Neuronal stem cell (in vitro differentiated cells): ENCODE data around the gene LPIN3.

Source experiments
- DNase-seq: peaks from one replicate; pipeline ENCODE4 v3.0.0-alpha.2; 2013; ENCODE audit warnings: low spot score
- H2AFZ ChIP-seq: one replicate; pipeline ENCODE4 v1.6.1; 2013; ENCODE audit warnings: mild to moderate bottlenecking, low read length, inconsistent platforms
- H2AK5ac ChIP-seq: 2 replicates; pipeline ENCODE4 v1.6.1; 2013; ENCODE audit warnings: low read depth, mild to moderate bottlenecking, inconsistent platforms, low read length, moderate library complexity, mixed read lengths
- H2BK120ac ChIP-seq: 2 replicates; pipeline ENCODE4 v1.6.1; 2013; ENCODE audit warnings: low read depth, mild to moderate bottlenecking, inconsistent platforms, low read length, moderate library complexity, mixed read lengths
- H2BK12ac ChIP-seq: one replicate; pipeline ENCODE4 v1.6.1; 2013; ENCODE audit warnings: low read length, inconsistent platforms
- H2BK15ac ChIP-seq: 2 replicates; pipeline ENCODE4 v1.6.1; 2013; ENCODE audit warnings: mild to moderate bottlenecking, low read length, inconsistent platforms, mixed read lengths
- H2BK5ac ChIP-seq: one replicate; pipeline ENCODE4 v1.6.1; 2013; ENCODE audit warnings: inconsistent platforms, mild to moderate bottlenecking, low read length, moderate library complexity
- H3K14ac ChIP-seq: one replicate; pipeline ENCODE4 v1.6.1; 2013; ENCODE audit warnings: low read length, inconsistent platforms
- H3K18ac ChIP-seq: 2 replicates; pipeline ENCODE4 v1.6.1; 2013; ENCODE audit warnings: low read length, inconsistent platforms
- H3K23ac ChIP-seq: 2 replicates; pipeline ENCODE4 v1.6.1; 2013; ENCODE audit warnings: low read depth, mild to moderate bottlenecking, mixed read lengths, low read length, inconsistent platforms; ENCODE audit not compliant: poor library complexity
- H3K27ac ChIP-seq: replicated peaks from 3 replicates; pipeline ENCODE4 v1.5.1; 2013; ENCODE audit warnings: low read length, inconsistent platforms
- H3K27me3 ChIP-seq, 3 experiments: 2 replicates each; pipeline ENCODE4 v1.6.1; 2013; ENCODE audit warnings: low read length in 3 of 3, mild to moderate bottlenecking in 2 of 3, inconsistent platforms in 1 of 3, low read depth in 1 of 3, mixed read lengths in 1 of 3, moderate library complexity in 1 of 3; ENCODE audit not compliant: control insufficient read depth in 3 of 3, insufficient read depth in 3 of 3
- H3K36me3 ChIP-seq, 2 donors: replicated peaks in 1 of 2; 2 replicates each; pipeline ENCODE4 v1.6.1; 2013; ENCODE audit warnings: low read length in 2 of 2; ENCODE audit not compliant: control insufficient read depth in 2 of 2, insufficient read depth in 2 of 2
- H3K4ac ChIP-seq: 2 replicates; pipeline ENCODE4 v1.6.1; 2013; ENCODE audit warnings: inconsistent platforms, mild to moderate bottlenecking, low read length, moderate library complexity
- H3K4me1 ChIP-seq, 2 donors: 1 replicate in 1 of 2; 2 replicates in 1 of 2; pipeline ENCODE4 v1.6.1; 2013; ENCODE audit warnings: low read length in 2 of 2, low read depth in 1 of 2; ENCODE audit not compliant: control insufficient read depth in 2 of 2, insufficient read depth in 1 of 2
- H3K4me2 ChIP-seq: one replicate; pipeline ENCODE4 v1.6.1; 2013; ENCODE audit warnings: mild to moderate bottlenecking, low read length, inconsistent platforms; ENCODE audit not compliant: insufficient read depth, poor library complexity, severe bottlenecking
- H3K4me3 ChIP-seq, 2 donors: 2 replicates each; pipeline ENCODE4 v1.5.1; 2013; ENCODE audit warnings: low read length in 2 of 2, mild to moderate bottlenecking in 2 of 2, inconsistent platforms in 1 of 2, moderate library complexity in 1 of 2
- H3K79me1 ChIP-seq: one replicate; pipeline ENCODE4 v1.6.1; 2013; ENCODE audit warnings: low read depth, mild to moderate bottlenecking, inconsistent platforms, low read length, moderate library complexity
- H3K9ac ChIP-seq: one replicate; pipeline ENCODE4 v1.6.1; 2013; ENCODE audit warnings: mild to moderate bottlenecking, low read depth, low read length, inconsistent platforms; ENCODE audit not compliant: poor library complexity
- H3K9me3 ChIP-seq, 2 donors: replicated peaks in 1 of 2; 2 replicates each; pipeline versions ENCODE3 to v1.6.1; 2013; ENCODE audit warnings: low read length in 2 of 2, mild to moderate bottlenecking in 2 of 2, inconsistent platforms in 1 of 2, low read depth in 1 of 2, mixed read lengths in 1 of 2, moderate library complexity in 1 of 2; ENCODE audit not compliant: control insufficient read depth in 2 of 2, insufficient read depth in 1 of 2
- H4K8ac ChIP-seq: one replicate; pipeline ENCODE4 v1.6.1; 2013; ENCODE audit warnings: low read depth, mild to moderate bottlenecking, inconsistent platforms, low read length, moderate library complexity
- H4K91ac ChIP-seq: one replicate; pipeline ENCODE4 v1.6.1; 2013; ENCODE audit warnings: low read length, low read depth, mild to moderate bottlenecking, inconsistent platforms; ENCODE audit not compliant: poor library complexity
- WGBS, 2 donors: extraction: QIAGEN DNeasy Blood & Tissue Kit; methylation state at CpG; one replicate each; pipeline ENCODE4 v1.1.7; 2013; ENCODE audit warnings: missing lambda C conversion rate in 2 of 2, mixed read lengths in 1 of 2; ENCODE audit not compliant: insufficient read length in 2 of 2, insufficient replicate concordance in 1 of 2; ENCODE audit errors: extremely low coverage in 2 of 2; 5-methylcytosine and 5-hydroxymethylcytosine counted together

Gene LPIN3

DNA sequence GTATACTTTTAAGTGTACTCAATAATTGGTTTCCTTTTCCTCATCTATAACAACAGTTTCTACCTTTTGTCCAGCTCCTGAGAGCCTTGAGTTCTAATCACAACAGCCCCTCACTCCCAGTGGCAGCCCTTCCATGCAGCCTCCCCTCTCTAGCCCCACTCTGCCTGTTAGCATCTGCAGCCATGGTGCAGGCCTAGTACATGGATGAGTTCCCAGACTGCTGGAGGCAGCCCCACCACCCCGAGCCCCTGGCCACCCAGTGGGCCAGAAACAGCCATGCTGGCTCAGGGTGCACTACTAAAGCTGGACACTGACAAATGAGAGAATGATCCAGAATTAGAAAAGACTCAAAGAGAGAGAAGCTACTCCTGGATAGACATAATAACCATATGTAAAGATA is 9.7 kb upstream of the LPIN3 start:
- no peak overlapping the region for H3K18ac ChIP-seq
- H3K14ac ChIP-seq: no peak overlapping the region
- no peak overlapping the region for H3K4me2 ChIP-seq
- H2BK120ac ChIP-seq: no peak overlapping the region
- H3K9me3 ChIP-seq: no peaks in the 10 kb centered on the region
- no peak overlapping the region for H3K27ac ChIP-seq
- no peak overlapping the region for H2BK15ac ChIP-seq
- H3K36me3 ChIP-seq: no peaks in the 10 kb centered on the region
- H3K79me1 ChIP-seq: no peaks in the 10 kb centered on the region
- H2BK12ac ChIP-seq: no peak overlapping the region
- WGBS, 2 donors: no CpG with 5 or more reads among the region's 1 CpG
- no peak overlapping the region for H3K23ac ChIP-seq
- peaks cover 0 to 4% of the 10 kb centered on the region in 2 donors for H3K4me1 ChIP-seq
- DNase-seq: no peak
- H3K27me3 ChIP-seq: no peaks in the 10 kb centered on the region
- H2AK5ac ChIP-seq: no peak overlapping the region
- no peak overlapping the region for H3K4me3 ChIP-seq
- no peak overlapping the region for H2AFZ ChIP-seq
- H3K9ac ChIP-seq: no peak overlapping the region
- H3K4ac ChIP-seq: no peak overlapping the region
- no peak overlapping the region for H4K8ac ChIP-seq
- H2BK5ac ChIP-seq: no peak overlapping the region
- no peak overlapping the region for H4K91ac ChIP-seq

DNA sequence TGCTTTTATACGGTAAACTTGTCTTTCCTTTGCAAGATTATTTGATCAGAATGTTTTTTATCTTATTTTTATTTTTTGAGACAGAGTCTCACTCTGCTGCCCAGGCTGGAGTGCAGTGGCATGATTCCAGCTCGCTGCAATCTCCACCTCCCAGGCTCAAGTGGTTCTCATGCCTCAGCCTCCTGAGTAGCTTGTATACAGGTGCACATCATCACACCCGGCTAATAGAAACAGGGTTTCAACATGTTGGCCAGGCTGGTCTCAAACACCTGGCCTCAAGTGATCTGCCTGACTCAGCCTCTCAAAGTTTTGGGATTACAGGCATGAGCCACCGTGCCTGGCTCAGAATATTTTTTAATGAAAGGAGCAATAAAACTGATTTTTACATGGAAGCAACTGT is 8.9 kb upstream of the LPIN3 start:
- Histone ChIP-seq H3K4ac (no peak overlapping the region), H3K27me3 (peaks cover 0 to 1% (median 0%) of the 10 kb centered on the region in 3 experiments), H2AFZ (no peak overlapping the region), H3K79me1 (no peaks in the 10 kb centered on the region), H3K27ac (no peak overlapping the region), H3K4me2 (no peak overlapping the region), H2BK12ac (no peak overlapping the region), H3K14ac (no peak overlapping the region), H3K18ac (no peak overlapping the region), H2AK5ac (no peak overlapping the region), H2BK120ac (no peak overlapping the region), H3K4me3 (no peak overlapping the region), H3K9me3 (peaks cover 0 to 1% of the 10 kb centered on the region in 2 donors), H3K9ac (no peak overlapping the region), H3K4me1 (peaks cover 0 to 4% of the 10 kb centered on the region in 2 donors), H3K23ac (no peak overlapping the region), H2BK5ac (no peak overlapping the region), H4K91ac (no peak overlapping the region), H3K36me3 (no peaks in the 10 kb centered on the region), H4K8ac (no peak overlapping the region), H2BK15ac (no peak overlapping the region)
- DNase-seq: no peak
- no CpG with 5 or more reads among the region's 4 CpGs for WGBS, 2 donors

- no peak overlapping the region for H2BK5ac ChIP-seq
- no peak overlapping the region for H4K91ac ChIP-seq
- DNase-seq: no peak
- H3K23ac ChIP-seq: no peak overlapping the region
- H2BK120ac ChIP-seq: no peak overlapping the region
- H3K4ac ChIP-seq: no peak overlapping the region
- H2BK12ac ChIP-seq: no peak overlapping the region
- H3K79me1 ChIP-seq: no peaks in the 10 kb centered on the region
- H3K27me3 ChIP-seq: peaks cover 0 to 2% (median 0%) of the 10 kb centered on the region in 3 experiments
- H3K14ac ChIP-seq: no peak overlapping the region
- H3K36me3 ChIP-seq: no peaks in the 10 kb centered on the region
- H3K4me1 ChIP-seq: peaks cover 0 to 4% of the 10 kb centered on the region in 2 donors
- peaks cover 0 to 2% of the 10 kb centered on the region in 2 donors for H3K9me3 ChIP-seq
- H3K18ac ChIP-seq: no peak overlapping the region
- H2BK15ac ChIP-seq: no peak overlapping the region
- H3K4me2 ChIP-seq: no peak overlapping the region
- H2AK5ac ChIP-seq: no peak overlapping the region
- H3K9ac ChIP-seq: no peak overlapping the region
- H2AFZ ChIP-seq: no peak overlapping the region
- no peak overlapping the region for H4K8ac ChIP-seq
- no peak overlapping the region for H3K4me3 ChIP-seq
- H3K27ac ChIP-seq: no peak overlapping the region
- no CpG with 5 or more reads among the region's 2 CpGs for WGBS, 2 donors
These were observed 6.6 kb upstream of the LPIN3 start for GRCh38 chr20:41334036-41334435.

DNA sequence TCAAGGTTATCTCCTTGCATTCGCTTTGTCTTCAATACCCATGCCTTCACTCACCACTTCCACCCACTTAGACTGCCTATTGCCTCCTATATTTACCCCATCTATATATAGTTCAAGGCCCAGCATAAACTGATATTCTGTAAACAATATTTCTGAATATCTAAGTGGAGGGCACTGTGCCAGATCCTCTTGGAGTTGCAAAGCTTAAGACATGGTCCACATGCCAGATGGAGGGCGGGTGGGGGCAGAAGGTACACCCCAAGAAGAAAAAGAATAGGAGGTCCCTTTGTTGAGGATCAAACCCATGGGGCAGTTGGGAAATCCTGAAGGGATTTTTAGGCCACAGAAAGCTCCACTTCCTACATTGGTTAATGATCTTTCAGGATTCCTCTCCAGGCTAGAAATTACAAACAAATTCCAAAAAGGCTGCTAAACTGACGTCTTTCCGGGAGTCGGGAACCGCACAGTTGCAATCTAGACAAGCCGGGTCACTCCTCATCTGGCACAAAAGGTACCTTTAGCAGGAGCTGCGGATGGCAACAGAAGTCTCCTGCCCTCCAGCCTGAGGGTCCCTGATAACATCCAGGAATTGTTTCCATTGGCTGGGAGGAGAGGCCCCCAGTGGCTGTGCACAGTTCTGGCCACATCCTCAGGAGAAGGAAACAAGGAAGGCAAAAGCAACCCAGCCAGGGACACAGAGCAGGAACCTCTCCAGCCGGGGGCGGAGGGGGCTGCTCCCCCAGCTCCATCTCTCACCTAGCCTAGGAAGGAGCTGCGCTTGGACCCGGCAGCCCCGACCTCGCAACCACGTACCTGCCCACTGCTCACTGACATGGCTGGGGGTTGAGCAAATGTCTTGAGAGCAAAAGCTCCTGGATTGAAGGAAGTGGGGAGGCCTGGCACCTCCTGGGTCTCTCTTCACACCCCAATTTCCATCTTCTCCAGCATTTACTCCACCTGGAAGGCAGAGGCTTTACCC is 5.9 kb upstream of the LPIN3 start:
- H4K91ac ChIP-seq: no peak overlapping the region
- no peaks in the 10 kb centered on the region for H3K79me1 ChIP-seq
- H4K8ac ChIP-seq: no peak overlapping the region
- H3K14ac ChIP-seq: no peak overlapping the region
- no peak overlapping the region for H2AFZ ChIP-seq
- H2BK120ac ChIP-seq: no peak overlapping the region
- no peak for DNase-seq
- no peak overlapping the region for H2BK12ac ChIP-seq
- no peaks in the 10 kb centered on the region for H3K4me1 ChIP-seq
- H3K18ac ChIP-seq: peak overlapping the region; percentile 35
- H3K27me3 ChIP-seq: peaks cover 0 to 6% (median 2%) of the 10 kb centered on the region in 3 experiments
- H3K4me3 ChIP-seq: peak overlapping the region in 1 of 2 donors; percentile 38
- H2BK5ac ChIP-seq: peak overlapping the region; percentile 16
- no peaks in the 10 kb centered on the region for H3K36me3 ChIP-seq
- H3K9ac ChIP-seq: peak overlapping the region; percentile 36
- no peak overlapping the region for H2BK15ac ChIP-seq
- H2AK5ac ChIP-seq: peak overlapping the region; percentile 12
- no peak overlapping the region for H3K4me2 ChIP-seq
- H3K9me3 ChIP-seq: peaks cover 0 to 2% of the 10 kb centered on the region in 2 donors
- no peak overlapping the region for H3K23ac ChIP-seq
- no peak overlapping the region for H3K4ac ChIP-seq
- no peak overlapping the region for H3K27ac ChIP-seq
- no CpG with 5 or more reads among the region's 15 CpGs for WGBS, 2 donors
